ENCODE results near the gene STRIP2.
A peak's percentile ranks its signal among the peaks of the same experiment; 100 is the strongest.
"Not testable (repeated sequence)": the region's sequence is repeated elsewhere in the genome, so short reads cannot be mapped to it uniquely, and the experiment has no call there.

The STRIP2 gene

GRCh38 chr7:129466796-129467195 lies 32.6 kb downstream of the STRIP2 start:
- TF ChIP-seq CTCF (IDR thresholded peaks at IDR 0.05; ENCODE audit: low read depth, low read length), result no peak
- DNase-seq (ENCODE audit: low read depth in 2 of 2), result no peak
- H3K4me3 ChIP-seq (replicated peaks in 1 of 2; ENCODE audit: low read depth in 2 of 2, low read length in 2 of 2), result no peak overlapping the region

GRCh38 chr7:129468087-129468486 lies 33.9 kb downstream of the STRIP2 start:
- TF ChIP-seq CTCF (IDR thresholded peaks at IDR 0.05; ENCODE audit: low read depth, low read length), result no peak
- peak; percentile 34 to 65 for DNase-seq (ENCODE audit: low read depth in 2 of 2)
- H3K4me3 ChIP-seq (replicated peaks in 1 of 2; ENCODE audit: low read depth in 2 of 2, low read length in 2 of 2), result no peak overlapping the region

- no peak for DNase-seq (ENCODE audit: low read depth in 2 of 2)
- H3K4me3 ChIP-seq (replicated peaks in 1 of 2; ENCODE audit: low read depth in 2 of 2, low read length in 2 of 2), result no peak overlapping the region
- TF ChIP-seq CTCF (IDR thresholded peaks at IDR 0.05; ENCODE audit: low read depth, low read length), result no peak
Measured at GRCh38 chr7:129468547-129468946, 34.3 kb downstream of the STRIP2 start.

- no peak for TF ChIP-seq CTCF (IDR thresholded peaks at IDR 0.05; ENCODE audit: low read depth, low read length)
- no peak for DNase-seq (ENCODE audit: low read depth in 2 of 2)
- H3K4me3 ChIP-seq (replicated peaks in 1 of 2; ENCODE audit: low read depth in 2 of 2, low read length in 2 of 2), result no peak overlapping the region
Measured at GRCh38 chr7:129469930-129470329, 35.7 kb downstream of the STRIP2 start.

- no peak for TF ChIP-seq CTCF (IDR thresholded peaks at IDR 0.05; ENCODE audit: low read depth, low read length)
- no peak for DNase-seq (ENCODE audit: low read depth in 2 of 2)
- H3K4me3 ChIP-seq (replicated peaks in 1 of 2; ENCODE audit: low read depth in 2 of 2, low read length in 2 of 2), result no peak overlapping the region
Measured at GRCh38 chr7:129470411-129470810, 36.2 kb downstream of the STRIP2 start.

GRCh38 chr7:129471402-129471827 lies 37.2 kb downstream of the STRIP2 start:
- H3K4me3 ChIP-seq (replicated peaks in 1 of 2; ENCODE audit: low read depth in 2 of 2, low read length in 2 of 2), result no peak overlapping the region
- DNase-seq (ENCODE audit: low read depth in 2 of 2), result peak in 1 of 2 donors; percentile 16
- no peak for TF ChIP-seq CTCF (IDR thresholded peaks at IDR 0.05; ENCODE audit: low read depth, low read length)

GRCh38 chr7:129475931-129476330 lies 41.7 kb downstream of the STRIP2 start:
- not testable (repeated sequence) for H3K4me3 ChIP-seq (replicated peaks in 1 of 2; ENCODE audit: low read depth in 2 of 2, low read length in 2 of 2); DNase-seq (ENCODE audit: low read depth in 2 of 2)

GRCh38 chr7:129476398-129476797 lies 42.2 kb downstream of the STRIP2 start:
- H3K4me3 ChIP-seq (replicated peaks in 1 of 2; ENCODE audit: low read depth in 2 of 2, low read length in 2 of 2), result not testable (repeated sequence)

More at GRCh38 chr7:129476398-129476797, 42.2 kb downstream of the STRIP2 start:
- not testable (repeated sequence) for DNase-seq (ENCODE audit: low read depth in 2 of 2)

All from cardiac fibroblast (primary cell).